ENCODE data around the gene AJAP1. TPM values are rescaled to one million over a fixed set of nuclear protein-coding genes. Genes with fewer than 3 reads are reported as not detected.

AJAP1 gene
- polyA plus RNA-seq, 1 of the 3 experiments (the other 2 are of a cell fraction): not detected

GRCh38 chr1:4636644-4637380 is 17.6 kb upstream of the AJAP1 start (continued):
- TF ChIP-seq IRF3 (IDR thresholded peaks at IDR 0.05; ENCODE audit: low read depth, low read length) (no peak), ELF1 (IDR thresholded peaks at IDR 0.05) (no peak), ZBTB33 (IDR thresholded peaks at IDR 0.05; ENCODE audit: borderline replicate concordance, low read depth) (no peak), YY1 (IDR thresholded peaks at IDR 0.05; ENCODE audit: low read depth) (no peak), JUND (IDR thresholded peaks at IDR 0.05) (no peak), TAF1 (IDR thresholded peaks at IDR 0.05; ENCODE audit: borderline replicate concordance, low read depth, low read length) (no peak), EZH2phosphoT487 (IDR thresholded peaks at IDR 0.05; ENCODE audit: borderline replicate concordance, low read depth) (no peak), RCOR1 (IDR thresholded peaks at IDR 0.05; ENCODE audit: low read length) (no peak)

- POLR2A ChIA-PET: no interaction called here
- no peak overlapping the region for H3K4me2 ChIP-seq
- 73% methylated on average over 25 of the region's 34 CpGs for WGBS (ENCODE audit: low lambda C conversion rate)
Observed at GRCh38 chr1:4637616-4638344, 16.6 kb upstream of the AJAP1 start.

More at GRCh38 chr1:4637616-4638344, 16.6 kb upstream of the AJAP1 start:
- H3K4me1 ChIP-seq (ENCODE audit: control insufficient read depth in 1 of 2, insufficient read depth in 2 of 2, low read depth in 1 of 2, low read length in 1 of 2): no peaks in the 10 kb centered on the region
- no peaks in the 10 kb centered on the region for H3K9me2 ChIP-seq
- H3F3A ChIP-seq (replicated peaks; ENCODE audit: insufficient read depth): no peaks in the 10 kb centered on the region
- H3K9me3 ChIP-seq: no peaks in the 10 kb centered on the region
- H3K79me2 ChIP-seq (ENCODE audit: insufficient read depth): no peaks in the 10 kb centered on the region
- H3K9ac ChIP-seq: no peak overlapping the region
- H4K20me1 ChIP-seq (ENCODE audit: insufficient read depth): no peaks in the 10 kb centered on the region
- CTCF ChIA-PET: interaction anchor here (2.3 to 2.5 kb wide), 2 partner anchors 14 to 18 kb away, joined by 6 to 8 read pairs; no protein-coding TSS in a partner anchor
- no peak overlapping the region for H2AFZ ChIP-seq (ENCODE audit: low read depth)
- no peaks in the 10 kb centered on the region for H3K27me3 ChIP-seq (ENCODE audit: insufficient read depth)
- H3K27ac ChIP-seq (ENCODE audit: low read depth in 2 of 2, low read length in 1 of 2): no peak overlapping the region
- TF ChIP-seq YY1 (IDR thresholded peaks at IDR 0.05; ENCODE audit: low read depth): no peak
- no peak for TF ChIP-seq TAF1 (IDR thresholded peaks at IDR 0.05; ENCODE audit: borderline replicate concordance, low read depth, low read length)
- no peak for TF ChIP-seq USF1 (IDR thresholded peaks at IDR 0.05; ENCODE audit: borderline replicate concordance, low read depth)
- TF ChIP-seq PBX3 (IDR thresholded peaks at IDR 0.05): no peak
- TF ChIP-seq GATA2 (CRISPR knock-in tag; IDR thresholded peaks at IDR 0.05): no peak
- TF ChIP-seq RAD21 (IDR thresholded peaks at IDR 0.05; ENCODE audit: low read length): no peak
- TF ChIP-seq MEF2A (IDR thresholded peaks at IDR 0.05; ENCODE audit: borderline replicate concordance, low read depth): no peak
- no peak for TF ChIP-seq ZBTB33 (IDR thresholded peaks at IDR 0.05; ENCODE audit: borderline replicate concordance, low read depth)
- no peak for TF ChIP-seq ELF1 (IDR thresholded peaks at IDR 0.05)
- TF ChIP-seq RFX5 (IDR thresholded peaks at IDR 0.05; ENCODE audit: low read length): no peak
- TF ChIP-seq SMC3 (IDR thresholded peaks at IDR 0.05; ENCODE audit: low read depth, low read length): no peak
- no peak for TF ChIP-seq TEAD4 (IDR thresholded peaks at IDR 0.05; ENCODE audit: borderline replicate concordance, insufficient read depth)
- no peak for TF ChIP-seq FOSL2 (IDR thresholded peaks at IDR 0.05; ENCODE audit: borderline replicate concordance, low read depth)
- TF ChIP-seq FOXJ3 (CRISPR knock-in tag; IDR thresholded peaks at IDR 0.05): no peak
- no peaks in the 10 kb centered on the region for H3K36me3 ChIP-seq (replicated peaks in 1 of 2; ENCODE audit: control insufficient read depth in 1 of 2, insufficient read depth in 2 of 2, low read length in 1 of 2)
- H3K4me3 ChIP-seq (ENCODE audit: low read depth in 2 of 2, low read length in 1 of 2): no peak overlapping the region
- no peak for DNase-seq

Measured in SK-N-SH (cell line).